Right atrium auricular region (tissue), 2 donors: Measurements from ENCODE around the gene FHIT. TPM values are rescaled to one million over a fixed set of nuclear protein-coding genes. Genes with fewer than 3 reads are reported as not detected.
A peak's percentile ranks its signal among the peaks of the same experiment; 100 is the strongest.

Source experiments
- DNase-seq: peaks from one replicate; pipeline ENCODE4 v3.0.0-alpha.2; 2019; ENCODE audit warnings: low spot score
- H3K27ac ChIP-seq, 2 donors: fragments of 200-600 bp; sonication (generic); 1 replicate in 1 of 2; 2 replicates in 1 of 2; pipeline ENCODE4 v1.5.1; 2016 to 2019
- H3K27me3 ChIP-seq, 2 donors: fragments of 200-600 bp; sonication (generic); one replicate each; pipeline versions ENCODE4 v1.5.1 to v1.6.0; 2017 to 2019
- H3K36me3 ChIP-seq: fragments of 200-600 bp; sonication (generic); one replicate; pipeline ENCODE4 v1.5.1; 2016
- H3K4me1 ChIP-seq, 2 donors: fragments of 200-600 bp; sonication (generic); one replicate each; pipeline versions ENCODE4 v1.5.1 to v1.6.0; 2017 to 2019
- H3K4me3 ChIP-seq, 2 donors: fragments of 200-600 bp; sonication (generic); 1 replicate in 1 of 2; 2 replicates in 1 of 2; pipeline ENCODE4 v1.5.1; 2017 to 2019; ENCODE audit warnings: mild to moderate bottlenecking in 1 of 2, moderate library complexity in 1 of 2
- H3K9me3 ChIP-seq, 2 donors: fragments of 200-600 bp; sonication (generic); one replicate each; pipeline ENCODE4 v1.5.1; 2019
- total RNA-seq, 2 donors: library from RNA; depleted of rRNA; stranded (reverse); fragments of >200 nt; gene quantifications; one replicate each; pipeline ENCODE4 v1.1.0, GENCODE V29; 2016
- TF ChIP-seq, protein P1 (sequence below), 2 donors: fragments of 200-600 bp; sonication (generic); IDR thresholded peaks; one replicate each; pipeline ENCODE4 v1.5.1; 2019; ENCODE audit warnings: antibody characterized with exemption in 2 of 2

The FHIT gene
- total RNA-seq, 2 donors from 2014 or later, result 10.4 to 11.0 TPM

- Histone ChIP-seq H3K9me3 (no peaks in the 10 kb centered on the region), H3K4me3 (no peak overlapping the region), H3K27me3 (no peaks in the 10 kb centered on the region), H3K27ac (no peak overlapping the region), H3K36me3 (no peaks in the 10 kb centered on the region), H3K4me1 (no peaks in the 10 kb centered on the region)
- no peak for DNase-seq
- TF ChIP-seq, protein P1, sequence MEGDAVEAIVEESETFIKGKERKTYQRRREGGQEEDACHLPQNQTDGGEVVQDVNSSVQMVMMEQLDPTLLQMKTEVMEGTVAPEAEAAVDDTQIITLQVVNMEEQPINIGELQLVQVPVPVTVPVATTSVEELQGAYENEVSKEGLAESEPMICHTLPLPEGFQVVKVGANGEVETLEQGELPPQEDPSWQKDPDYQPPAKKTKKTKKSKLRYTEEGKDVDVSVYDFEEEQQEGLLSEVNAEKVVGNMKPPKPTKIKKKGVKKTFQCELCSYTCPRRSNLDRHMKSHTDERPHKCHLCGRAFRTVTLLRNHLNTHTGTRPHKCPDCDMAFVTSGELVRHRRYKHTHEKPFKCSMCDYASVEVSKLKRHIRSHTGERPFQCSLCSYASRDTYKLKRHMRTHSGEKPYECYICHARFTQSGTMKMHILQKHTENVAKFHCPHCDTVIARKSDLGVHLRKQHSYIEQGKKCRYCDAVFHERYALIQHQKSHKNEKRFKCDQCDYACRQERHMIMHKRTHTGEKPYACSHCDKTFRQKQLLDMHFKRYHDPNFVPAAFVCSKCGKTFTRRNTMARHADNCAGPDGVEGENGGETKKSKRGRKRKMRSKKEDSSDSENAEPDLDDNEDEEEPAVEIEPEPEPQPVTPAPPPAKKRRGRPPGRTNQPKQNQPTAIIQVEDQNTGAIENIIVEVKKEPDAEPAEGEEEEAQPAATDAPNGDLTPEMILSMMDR (IDR thresholded peaks at IDR 0.05), result no peak
Observed at GRCh38 chr3:60844256-60844655, 407.0 kb downstream of the FHIT start.

GRCh38 chr3:60841355-60841754 is 409.9 kb downstream of the FHIT start:
- Histone ChIP-seq H3K27ac (no peak overlapping the region), H3K4me3 (no peak overlapping the region), H3K27me3 (no peaks in the 10 kb centered on the region), H3K9me3 (no peaks in the 10 kb centered on the region), H3K4me1 (no peaks in the 10 kb centered on the region), H3K36me3 (no peaks in the 10 kb centered on the region)
- no peak for DNase-seq
- TF ChIP-seq, protein P1 (IDR thresholded peaks at IDR 0.05), result no peak

DNA sequence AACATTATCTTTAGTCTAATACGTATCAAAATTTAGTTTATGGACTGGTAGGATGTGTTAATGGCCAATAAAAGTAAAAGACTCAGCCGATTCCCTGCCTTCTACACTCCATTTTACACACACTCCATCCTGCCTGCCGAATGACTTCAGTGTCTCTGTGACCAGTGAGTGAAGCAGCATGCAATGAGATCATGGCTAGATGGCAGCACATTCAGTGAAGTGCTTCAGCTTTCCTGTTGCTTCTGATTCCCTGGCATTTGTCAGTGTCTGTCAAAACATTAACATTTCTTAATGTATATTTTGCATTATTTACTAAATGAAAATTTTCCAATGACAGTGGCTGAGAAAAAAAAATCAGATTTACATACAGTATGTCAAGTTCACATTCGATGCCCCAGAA is 412.0 kb downstream of the FHIT start:
- no peaks in the 10 kb centered on the region for H3K36me3 ChIP-seq
- no peak for DNase-seq
- TF ChIP-seq, protein P1 (IDR thresholded peaks at IDR 0.05), result peak in 1 of 2 donors; percentile 30
- no peak overlapping the region for H3K27ac ChIP-seq
- no peak overlapping the region for H3K4me3 ChIP-seq
- no peaks in the 10 kb centered on the region for H3K9me3 ChIP-seq
- H3K4me1 ChIP-seq, result no peaks in the 10 kb centered on the region
- H3K27me3 ChIP-seq, result no peaks in the 10 kb centered on the region

DNA sequence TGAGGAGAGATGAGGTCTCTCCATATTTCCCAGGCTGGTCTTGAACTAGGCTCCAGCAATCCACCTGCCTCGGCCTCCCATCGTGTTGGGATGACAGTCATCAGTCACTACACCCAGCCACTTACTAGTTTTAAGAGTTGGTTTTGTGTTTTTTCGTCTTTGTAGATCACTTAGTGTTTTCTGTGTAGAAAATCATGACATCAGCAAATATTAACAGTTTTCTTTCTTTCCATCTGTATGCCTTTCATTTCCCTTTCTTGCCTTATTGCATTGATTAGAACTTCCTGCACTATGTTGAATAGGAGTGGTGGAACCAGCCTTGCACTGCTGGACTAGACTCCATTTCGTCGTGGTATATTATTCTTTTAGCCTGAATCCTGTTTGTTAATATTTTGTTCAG is 415.5 kb downstream of the FHIT start:
- no peaks in the 10 kb centered on the region for H3K9me3 ChIP-seq
- TF ChIP-seq, protein P1 (IDR thresholded peaks at IDR 0.05), result no peak
- no peak overlapping the region for H3K4me3 ChIP-seq
- no peak overlapping the region for H3K27ac ChIP-seq
- no peaks in the 10 kb centered on the region for H3K36me3 ChIP-seq
- no peaks in the 10 kb centered on the region for H3K4me1 ChIP-seq
- DNase-seq, result no peak
- no peaks in the 10 kb centered on the region for H3K27me3 ChIP-seq

- Histone ChIP-seq H3K9me3 (no peaks in the 10 kb centered on the region), H3K4me3 (no peak overlapping the region), H3K4me1 (no peaks in the 10 kb centered on the region), H3K27ac (no peak overlapping the region), H3K27me3 (no peaks in the 10 kb centered on the region), H3K36me3 (no peaks in the 10 kb centered on the region)
- TF ChIP-seq, protein P1 (IDR thresholded peaks at IDR 0.05), result no peak
- DNase-seq, result no peak
Observed at GRCh38 chr3:60829058-60829457, 422.2 kb downstream of the FHIT start.

- TF ChIP-seq, protein P1 (IDR thresholded peaks at IDR 0.05), result no peak
- Histone ChIP-seq H3K27me3 (no peaks in the 10 kb centered on the region), H3K27ac (no peak overlapping the region), H3K4me3 (no peak overlapping the region), H3K9me3 (no peaks in the 10 kb centered on the region), H3K4me1 (no peaks in the 10 kb centered on the region), H3K36me3 (no peaks in the 10 kb centered on the region)
- DNase-seq, result no peak
Observed at GRCh38 chr3:60827666-60828065, 423.6 kb downstream of the FHIT start.
